Measurements from ENCODE around the gene DACT1.

- TF ChIP-seq BHLHE40 (IDR thresholded peaks at IDR 0.05; ENCODE audit: borderline replicate concordance) (no peak), SP1 (IDR thresholded peaks at IDR 0.05) (no peak), LEF1 (IDR thresholded peaks at IDR 0.05; ENCODE audit: borderline replicate concordance) (no peak), NFRKB (IDR thresholded peaks at IDR 0.05) (no peak), HDGF (IDR thresholded peaks at IDR 0.05; ENCODE audit: borderline replicate concordance) (no peak), TARDBP (IDR thresholded peaks at IDR 0.05) (no peak), FOXM1 (IDR thresholded peaks at IDR 0.05; ENCODE audit: borderline replicate concordance) (no peak), FOXK2 (IDR thresholded peaks at IDR 0.05) (no peak), SUZ12 (IDR thresholded peaks at IDR 0.05) (no peak), FOXA1 (IDR thresholded peaks at IDR 0.05) (no peak)
These were observed 24.3 kb downstream of the DACT1 start for GRCh38 chr14:58662018-58662417.
